Stimulated activated CD8-positive, alpha-beta memory T cell treated with anti-CD3 and anti-CD28 coated beads, Interleukin-2, amount 100 ng/mL, for 48 hours (primary cell): ENCODE data around the gene PDCL3.

ENCODE experiments used
- DNase-seq, 2 donors: peaks; one replicate each; pipeline ENCODE4 v3.0.0-alpha.2; 2020; ENCODE audit warnings: low read depth in 2 of 2

Gene PDCL3

GRCh38 chr2:100611079-100612029, 48.6 kb downstream of the PDCL3 start:
- DNase-seq = no peak

- DNase-seq = no peak
Observed at GRCh38 chr2:100612388-100613000, 49.7 kb downstream of the PDCL3 start.

GRCh38 chr2:100613719-100614118, 50.9 kb downstream of the PDCL3 start:
- DNase-seq = no peak

- no peak for DNase-seq
Observed at GRCh38 chr2:100614455-100615000, 51.7 kb downstream of the PDCL3 start.

GRCh38 chr2:100615471-100615870, 52.7 kb downstream of the PDCL3 start:
- no peak for DNase-seq

- no peak for DNase-seq
Observed at GRCh38 chr2:100615886-100616285, 53.1 kb downstream of the PDCL3 start.

- no peak for DNase-seq
Observed at GRCh38 chr2:100616841-100617390, 54.1 kb downstream of the PDCL3 start.

GRCh38 chr2:100619951-100620350, 57.2 kb downstream of the PDCL3 start:
- DNase-seq = no peak

- DNase-seq = no peak
Observed at GRCh38 chr2:100620481-100620880, 57.7 kb downstream of the PDCL3 start.

GRCh38 chr2:100621371-100621951, 58.7 kb downstream of the PDCL3 start:
- no peak for DNase-seq

GRCh38 chr2:100623033-100623715, 60.4 kb downstream of the PDCL3 start:
- DNase-seq = no peak

GRCh38 chr2:100623930-100624329, 61.1 kb downstream of the PDCL3 start:
- no peak for DNase-seq

GRCh38 chr2:100624536-100624935, 61.7 kb downstream of the PDCL3 start:
- no peak for DNase-seq

- DNase-seq = no peak
Observed at GRCh38 chr2:100625717-100626116, 62.9 kb downstream of the PDCL3 start.
